ENCODE data around the gene CYP26C1.

GRCh38 chr10:93086289-93086688, 25.7 kb downstream of the CYP26C1 start:
- TF ChIP-seq POLR2A (IDR thresholded peaks at IDR 0.05) = no peak
- TF ChIP-seq, protein P1, sequence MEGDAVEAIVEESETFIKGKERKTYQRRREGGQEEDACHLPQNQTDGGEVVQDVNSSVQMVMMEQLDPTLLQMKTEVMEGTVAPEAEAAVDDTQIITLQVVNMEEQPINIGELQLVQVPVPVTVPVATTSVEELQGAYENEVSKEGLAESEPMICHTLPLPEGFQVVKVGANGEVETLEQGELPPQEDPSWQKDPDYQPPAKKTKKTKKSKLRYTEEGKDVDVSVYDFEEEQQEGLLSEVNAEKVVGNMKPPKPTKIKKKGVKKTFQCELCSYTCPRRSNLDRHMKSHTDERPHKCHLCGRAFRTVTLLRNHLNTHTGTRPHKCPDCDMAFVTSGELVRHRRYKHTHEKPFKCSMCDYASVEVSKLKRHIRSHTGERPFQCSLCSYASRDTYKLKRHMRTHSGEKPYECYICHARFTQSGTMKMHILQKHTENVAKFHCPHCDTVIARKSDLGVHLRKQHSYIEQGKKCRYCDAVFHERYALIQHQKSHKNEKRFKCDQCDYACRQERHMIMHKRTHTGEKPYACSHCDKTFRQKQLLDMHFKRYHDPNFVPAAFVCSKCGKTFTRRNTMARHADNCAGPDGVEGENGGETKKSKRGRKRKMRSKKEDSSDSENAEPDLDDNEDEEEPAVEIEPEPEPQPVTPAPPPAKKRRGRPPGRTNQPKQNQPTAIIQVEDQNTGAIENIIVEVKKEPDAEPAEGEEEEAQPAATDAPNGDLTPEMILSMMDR (IDR thresholded peaks at IDR 0.05) = no peak
